Endodermal cell (in vitro differentiated cells): Measurements from ENCODE around the gene PPP1R14B. TPM values are rescaled to one million over a fixed set of nuclear protein-coding genes. Genes with fewer than 3 reads are reported as not detected.

Experiments used
- DNase-seq: peaks from one replicate; pipeline ENCODE4 v3.0.0-alpha.2; 2017
- H3K27ac ChIP-seq: 2 replicates; pipeline ENCODE4 v1.5.1; 2013; ENCODE audit warnings: mild to moderate bottlenecking, low read depth, low read length, moderate library complexity
- H3K27me3 ChIP-seq: 2 replicates; pipeline ENCODE4 v1.6.1; 2013; ENCODE audit warnings: mild to moderate bottlenecking, low read length, moderate library complexity; ENCODE audit not compliant: insufficient read depth, control insufficient read depth, poor library complexity, severe bottlenecking
- H3K36me3 ChIP-seq: 2 replicates; pipeline ENCODE4 v1.7.0; 2013; ENCODE audit warnings: mild to moderate bottlenecking, low read length, moderate library complexity; ENCODE audit not compliant: control insufficient read depth, insufficient read depth
- H3K4me1 ChIP-seq: one replicate; pipeline ENCODE4 v1.7.0; 2013; ENCODE audit warnings: low read length; ENCODE audit not compliant: control insufficient read depth, insufficient read depth
- H3K4me3 ChIP-seq: 2 replicates; pipeline ENCODE4 v1.5.1; 2013; ENCODE audit warnings: mild to moderate bottlenecking, low read length, moderate library complexity
- H3K9ac ChIP-seq: 2 replicates; pipeline ENCODE4 v1.6.1; 2013; ENCODE audit warnings: mild to moderate bottlenecking, low read length, moderate library complexity; ENCODE audit not compliant: poor library complexity, severe bottlenecking; ENCODE audit errors: extremely low read depth
- H3K9me3 ChIP-seq: 2 replicates; pipeline ENCODE4 v1.6.1; 2013; ENCODE audit warnings: mild to moderate bottlenecking, low read length, moderate library complexity; ENCODE audit not compliant: control insufficient read depth
- H3K27ac Mint-ChIP-seq: 2 replicates; pipeline ENCODE4 v1.8.0; 2020; ENCODE audit warnings: mixed read lengths
- H3K27me3 Mint-ChIP-seq: 2 replicates; pipeline ENCODE4 v1.8.0; 2021; ENCODE audit warnings: mild to moderate bottlenecking, mixed read lengths; ENCODE audit not compliant: insufficient read depth
- H3K36me3 Mint-ChIP-seq: 2 replicates; pipeline ENCODE4 v1.8.0; 2020; ENCODE audit warnings: low read depth, mixed read lengths
- H3K4me1 Mint-ChIP-seq: 2 replicates; pipeline ENCODE4 v1.8.0; 2020; ENCODE audit warnings: mixed read lengths
- H3K4me3 Mint-ChIP-seq: 2 replicates; pipeline ENCODE4 v1.8.0; 2020; ENCODE audit warnings: mild to moderate bottlenecking, moderate library complexity, mixed read lengths
- H3K9me3 Mint-ChIP-seq: 2 replicates; pipeline ENCODE4 v1.8.0; 2020; ENCODE audit warnings: mild to moderate bottlenecking, mixed read lengths
- WGBS, 2 experiments: methylation state at CpG; one replicate each; pipeline versions ENCODE4 v1.1.5 to v1.1.7; 2013; ENCODE audit warnings: missing lambda C conversion rate in 2 of 2, mixed read lengths in 1 of 2; ENCODE audit not compliant: insufficient coverage in 1 of 2, insufficient read length in 1 of 2; 5-methylcytosine and 5-hydroxymethylcytosine counted together
- long read RNA-seq, 4 experiments: library from polyadenylated mRNA in 2 of 4; library from RNA in 1 of 4; library from capped mRNA in 1 of 4; stranded (forward) in 3 of 4; unstranded in 1 of 4; transcript quantifications; one replicate each; pipeline ENCODE4 v2.0.0, GENCODE V29; 2020 to 2021; ENCODE audit warnings: inconsistent platforms in 1 of 4
- polyA plus RNA-seq, 2 experiments: library from polyadenylated mRNA; stranded (reverse); fragments of 50-300 nt; gene quantifications; one replicate each; pipeline ENCODE4 v1.2.3, GENCODE V29; 2013
- total RNA-seq, 2 donors: library from RNA; stranded (reverse); fragmentation: NEBNext Ultra II Directional in 1 of 2; extraction: Animal tissue kit (Norgen Biotek cat#: 25700) in 1 of 2; gene quantifications; 2 replicates in 1 of 2; 3 replicates in 1 of 2; pipeline ENCODE4 v1.2.1, GENCODE V29; 2021
- TF ChIP-seq, protein P1 (sequence below): fragments of 200-600 bp; sonication (generic); conservative IDR thresholded peaks from 2 replicates; pipeline ENCODE4 v1.5.0; 2021; ENCODE audit warnings: antibody characterized with exemption, mild to moderate bottlenecking

The PPP1R14B gene
- 100 to 1,000 TPM; 228 to 265 TPM for total RNA-seq
- 236 TPM for polyA plus RNA-seq (2013, experiment 1 of 2)
- polyA plus RNA-seq (2013, experiment 2 of 2), result 235 TPM
- long read RNA-seq, experiment 1, transcript PPP1R14B-201 (4 exons, 982 nt), result major isoform, 86 of 107 reads
- long read RNA-seq, experiment 1, partial matches to known transcripts, result 2 of 107 reads
- long read RNA-seq, experiment 1, other reads (novel, unspliced or antisense), result 19 of 107 reads
- long read RNA-seq, experiment 2, transcript PPP1R14B-201 (4 exons, 982 nt), result major isoform, 205 of 228 reads
- long read RNA-seq, experiment 2, partial matches to known transcripts, result 10 of 228 reads
- long read RNA-seq, experiment 2, other reads (novel, unspliced or antisense), result 13 of 228 reads
- long read RNA-seq, experiment 3, partial matches to known transcripts, result 0 of 2 reads
- long read RNA-seq, experiment 3, other reads (novel, unspliced or antisense), result 0 of 2 reads
- long read RNA-seq, experiment 4, partial matches to known transcripts, result 1 of 3 reads
- long read RNA-seq, experiment 4, other reads (novel, unspliced or antisense), result 2 of 3 reads

DNA sequence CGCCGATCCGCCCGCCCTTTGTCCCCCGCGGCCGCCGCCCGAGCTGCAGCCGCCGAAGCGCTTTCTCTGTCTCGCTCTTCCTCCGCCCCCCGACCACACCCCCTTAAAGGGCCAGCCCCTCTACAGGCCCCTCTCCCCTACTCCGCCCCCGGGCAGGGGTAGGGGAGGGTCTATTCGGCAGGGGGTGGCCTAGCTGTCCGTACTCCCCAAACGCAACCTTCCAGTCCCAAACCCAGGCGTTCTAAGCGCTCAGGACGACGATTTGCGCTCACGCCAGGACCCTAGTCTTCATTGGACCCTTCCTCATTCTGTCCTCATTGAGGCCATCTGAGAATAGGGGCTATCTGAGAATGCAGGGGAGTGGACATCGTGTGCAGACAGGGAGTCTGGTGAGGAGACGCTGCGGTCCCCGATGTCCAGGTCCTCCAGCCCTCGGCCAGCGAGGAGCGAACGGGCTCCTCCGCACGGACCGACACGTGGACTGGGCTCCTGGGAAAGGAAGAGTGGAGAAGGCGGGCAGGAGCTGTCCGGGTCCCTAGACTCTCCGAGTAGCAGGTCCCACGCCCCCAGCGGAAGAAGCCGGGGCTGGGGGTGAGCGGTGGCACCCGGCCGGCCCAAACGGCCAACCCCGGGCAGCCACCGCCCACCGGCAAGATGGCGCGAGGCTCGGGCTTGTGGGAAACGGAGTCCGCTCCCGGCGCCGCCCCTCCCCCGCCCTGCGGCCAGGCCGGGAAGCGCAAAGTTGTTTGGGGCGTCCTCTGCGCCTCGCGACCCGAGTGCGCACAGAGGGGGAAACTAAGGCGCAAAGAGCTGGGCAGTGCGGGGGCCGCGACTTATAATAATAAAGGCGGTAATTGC, at the start of gene PPP1R14B:
PPP1R14B (minus strand) TSS at position 73 of the 858 bp plus-strand sequence. CDS start 270 bp downstream, outside the sequence.
- H3K4me3 Mint-ChIP-seq, result peak within 1 kb of the TSS; percentile 86
- peaks cover 16% of the 10 kb centered on the region for H3K36me3 Mint-ChIP-seq
- Histone ChIP-seq H3K27ac (peak within 1 kb of the TSS; percentile 87), H3K9ac (peak within 1 kb of the TSS; percentile 82), H3K36me3 (peaks cover 20% of the 10 kb centered on the region), H3K9me3 (no peaks in the 10 kb centered on the region), H3K27me3 (no peaks in the 10 kb centered on the region), H3K4me1 (peaks cover 15% of the 10 kb centered on the region), H3K4me3 (peak within 1 kb of the TSS; percentile 97)
- H3K27me3 Mint-ChIP-seq, result no peaks in the 10 kb centered on the region
- peaks cover 28% of the 10 kb centered on the region for H3K4me1 Mint-ChIP-seq
- TF ChIP-seq, protein P1, sequence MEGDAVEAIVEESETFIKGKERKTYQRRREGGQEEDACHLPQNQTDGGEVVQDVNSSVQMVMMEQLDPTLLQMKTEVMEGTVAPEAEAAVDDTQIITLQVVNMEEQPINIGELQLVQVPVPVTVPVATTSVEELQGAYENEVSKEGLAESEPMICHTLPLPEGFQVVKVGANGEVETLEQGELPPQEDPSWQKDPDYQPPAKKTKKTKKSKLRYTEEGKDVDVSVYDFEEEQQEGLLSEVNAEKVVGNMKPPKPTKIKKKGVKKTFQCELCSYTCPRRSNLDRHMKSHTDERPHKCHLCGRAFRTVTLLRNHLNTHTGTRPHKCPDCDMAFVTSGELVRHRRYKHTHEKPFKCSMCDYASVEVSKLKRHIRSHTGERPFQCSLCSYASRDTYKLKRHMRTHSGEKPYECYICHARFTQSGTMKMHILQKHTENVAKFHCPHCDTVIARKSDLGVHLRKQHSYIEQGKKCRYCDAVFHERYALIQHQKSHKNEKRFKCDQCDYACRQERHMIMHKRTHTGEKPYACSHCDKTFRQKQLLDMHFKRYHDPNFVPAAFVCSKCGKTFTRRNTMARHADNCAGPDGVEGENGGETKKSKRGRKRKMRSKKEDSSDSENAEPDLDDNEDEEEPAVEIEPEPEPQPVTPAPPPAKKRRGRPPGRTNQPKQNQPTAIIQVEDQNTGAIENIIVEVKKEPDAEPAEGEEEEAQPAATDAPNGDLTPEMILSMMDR, result peak; percentile 54
- DNase-seq, result peak; percentile 96
- H3K9me3 Mint-ChIP-seq, result no peaks in the 10 kb centered on the region
- H3K27ac Mint-ChIP-seq, result peak within 1 kb of the TSS; percentile 96
- WGBS, 2 experiments, result 0 to 1% methylated on average over 24 to 69 of the region's 74 CpGs

- Histone ChIP-seq H3K36me3 (no peaks in the 10 kb centered on the region), H3K9me3 (no peaks in the 10 kb centered on the region), H3K4me1 (no peaks in the 10 kb centered on the region), H3K4me3 (no peak overlapping the region), H3K27ac (no peak overlapping the region), H3K27me3 (peaks cover 100% of the 10 kb centered on the region), H3K9ac (no peak overlapping the region)
- Mint-ChIP-seq H3K36me3 (no peaks in the 10 kb centered on the region), H3K4me3 (no peak overlapping the region), H3K4me1 (no peaks in the 10 kb centered on the region), H3K27ac (no peak overlapping the region), H3K27me3 (peaks cover 92% of the 10 kb centered on the region), H3K9me3 (no peaks in the 10 kb centered on the region)
- 50 to 67% methylated on average over 1 of the region's 1 CpG for WGBS, 2 experiments
- TF ChIP-seq, protein P1, result no peak
- no peak for DNase-seq
Observed at GRCh38 chr11:64296236-64296635, 49.5 kb upstream of the PPP1R14B start.

GRCh38 chr11:64295760-64296159, 49.0 kb upstream of the PPP1R14B start:
- Histone ChIP-seq H3K27me3 (peaks cover 100% of the 10 kb centered on the region), H3K27ac (no peak overlapping the region), H3K9ac (no peak overlapping the region), H3K4me3 (no peak overlapping the region), H3K9me3 (no peaks in the 10 kb centered on the region), H3K4me1 (no peaks in the 10 kb centered on the region), H3K36me3 (no peaks in the 10 kb centered on the region)
- no peak for DNase-seq
- WGBS, 2 experiments, result 90% methylated on average over 2 of the region's 4 CpGs; no CpG with 5 or more reads in 1 of the 2 experiments
- Mint-ChIP-seq H3K27ac (no peak overlapping the region), H3K4me3 (no peak overlapping the region), H3K4me1 (peaks cover 2% of the 10 kb centered on the region), H3K9me3 (no peaks in the 10 kb centered on the region), H3K27me3 (peaks cover 92% of the 10 kb centered on the region), H3K36me3 (no peaks in the 10 kb centered on the region)
- TF ChIP-seq, protein P1, result no peak
